HUES64 (cell line): ENCODE data around the gene PAX5.

Source experiments
- H3K27ac ChIP-seq: 2 replicates; pipeline ENCODE4 v1.7.0; 2013; ENCODE audit warnings: low read depth, low read length, inconsistent platforms
- H3K27me3 ChIP-seq: 2 replicates; pipeline ENCODE4 v1.6.1; 2013; ENCODE audit warnings: mild to moderate bottlenecking, low read length; ENCODE audit not compliant: insufficient read depth
- H3K36me3 ChIP-seq: 2 replicates; pipeline ENCODE4 v1.6.1; 2013; ENCODE audit warnings: mild to moderate bottlenecking, low read length; ENCODE audit not compliant: insufficient read depth
- H3K4me1 ChIP-seq: 2 replicates; pipeline ENCODE4 v1.6.1; 2013; ENCODE audit warnings: mild to moderate bottlenecking, low read length, moderate library complexity; ENCODE audit not compliant: insufficient read depth
- H3K4me3 ChIP-seq: 2 replicates; pipeline ENCODE4 v1.5.1; 2013; ENCODE audit warnings: mild to moderate bottlenecking, low read length, moderate library complexity
- H3K9ac ChIP-seq: 2 replicates; pipeline ENCODE4 v1.6.1; 2013; ENCODE audit warnings: mild to moderate bottlenecking, low read depth, low read length
- H3K9me3 ChIP-seq: 2 replicates; pipeline ENCODE4 v1.6.1; 2013; ENCODE audit warnings: low read depth, low read length; ENCODE audit not compliant: insufficient read depth
- WGBS: fragments of 150-250, 120-280 bp; methylation state at CpG from one replicate; pipeline ENCODE4 v1.1.7; 2013; ENCODE audit warnings: missing lambda C conversion rate; 5-methylcytosine and 5-hydroxymethylcytosine counted together

PAX5 gene

DNA sequence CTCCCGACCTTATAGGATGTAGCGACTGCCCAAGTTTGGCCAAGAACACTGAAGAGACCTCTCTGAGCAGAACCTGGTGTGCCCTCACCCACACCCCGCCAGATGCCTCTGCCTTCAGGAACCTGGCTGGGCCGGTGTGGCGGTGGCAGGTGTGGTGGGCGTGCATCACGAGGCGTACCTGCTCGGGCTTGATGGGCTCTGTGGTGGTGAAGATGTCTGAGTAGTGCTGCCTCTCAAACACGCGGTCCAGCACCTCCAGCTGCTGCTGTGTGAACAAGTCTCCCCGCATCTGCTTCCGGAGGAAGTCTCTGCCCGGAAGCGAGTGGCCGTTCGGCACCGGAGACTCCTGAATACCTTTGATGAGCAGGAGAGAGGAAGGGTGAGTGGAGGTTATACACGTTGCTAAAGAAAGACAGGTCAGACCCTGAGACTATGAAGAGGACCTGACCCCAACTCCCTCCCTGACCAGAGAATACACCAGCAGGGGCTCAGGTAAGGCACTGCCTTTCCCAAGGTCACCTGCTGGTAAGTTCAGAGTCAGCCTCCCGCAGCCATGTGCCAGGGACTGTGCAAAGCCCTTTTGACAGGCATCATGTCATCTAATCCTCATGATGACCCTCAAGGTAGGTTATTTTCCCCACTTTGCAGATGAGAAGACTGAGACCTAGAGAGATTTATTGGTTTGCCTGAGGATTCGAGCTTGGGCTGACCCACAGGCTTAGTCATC lies 67.5 kb downstream of the PAX5 start:
- H3K36me3 ChIP-seq: no peaks in the 10 kb centered on the region
- H3K4me1 ChIP-seq: no peaks in the 10 kb centered on the region
- no peaks in the 10 kb centered on the region for H3K9me3 ChIP-seq
- 93% methylated on average over 21 of the region's 21 CpGs for WGBS
- H3K4me3 ChIP-seq: no peak overlapping the region
- H3K27me3 ChIP-seq: no peaks in the 10 kb centered on the region
- no peak overlapping the region for H3K9ac ChIP-seq
- no peak overlapping the region for H3K27ac ChIP-seq

DNA sequence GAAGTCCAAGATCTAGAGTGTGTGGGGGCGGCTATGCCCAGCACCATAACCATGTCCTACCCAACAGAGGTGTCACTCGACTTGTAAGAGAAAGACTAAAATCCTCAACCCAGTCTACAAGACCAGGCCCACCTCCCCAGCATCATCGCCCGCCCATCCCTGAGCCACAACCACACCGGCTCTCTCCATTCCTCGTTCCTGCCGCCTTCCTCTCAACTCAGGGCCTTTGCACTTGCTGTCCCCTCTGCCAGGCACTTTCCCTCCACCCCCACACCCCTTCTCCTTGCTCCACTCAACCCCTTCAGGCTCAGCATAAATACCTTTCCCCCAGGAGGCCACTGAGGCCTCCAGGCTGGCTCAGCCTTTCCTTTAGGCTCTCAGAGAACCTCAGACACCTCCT lies 69.3 kb downstream of the PAX5 start:
- H3K4me3 ChIP-seq: no peak overlapping the region
- 91% methylated on average over 7 of the region's 7 CpGs for WGBS
- H3K9ac ChIP-seq: no peak overlapping the region
- no peaks in the 10 kb centered on the region for H3K4me1 ChIP-seq
- H3K27me3 ChIP-seq: no peaks in the 10 kb centered on the region
- no peaks in the 10 kb centered on the region for H3K9me3 ChIP-seq
- H3K27ac ChIP-seq: no peak overlapping the region
- H3K36me3 ChIP-seq: no peaks in the 10 kb centered on the region

DNA sequence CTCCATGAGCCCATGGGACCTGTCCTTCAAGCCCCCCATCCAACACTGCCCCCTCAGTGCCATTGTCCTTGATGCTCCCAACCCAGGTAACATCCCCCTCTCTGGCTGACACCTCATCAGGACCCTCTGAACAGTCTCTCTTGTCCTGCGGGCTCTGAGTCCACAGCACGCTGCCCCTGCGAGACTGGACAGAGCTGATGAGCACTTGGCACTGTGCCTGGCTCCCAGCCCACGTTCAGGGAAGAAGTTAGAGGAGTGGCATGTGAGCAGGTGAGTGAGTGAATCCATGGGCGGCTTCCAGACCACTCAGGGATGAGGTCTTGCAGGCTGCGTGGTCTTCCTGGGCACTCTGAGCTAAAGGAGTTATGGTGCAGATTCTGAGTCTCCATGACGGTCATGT lies 70.7 kb downstream of the PAX5 start:
- Histone ChIP-seq H3K4me1 (no peaks in the 10 kb centered on the region), H3K9me3 (no peaks in the 10 kb centered on the region), H3K27ac (no peak overlapping the region), H3K9ac (no peak overlapping the region), H3K36me3 (no peaks in the 10 kb centered on the region), H3K27me3 (no peaks in the 10 kb centered on the region), H3K4me3 (no peak overlapping the region)
- WGBS: 92% methylated on average over 7 of the region's 7 CpGs

DNA sequence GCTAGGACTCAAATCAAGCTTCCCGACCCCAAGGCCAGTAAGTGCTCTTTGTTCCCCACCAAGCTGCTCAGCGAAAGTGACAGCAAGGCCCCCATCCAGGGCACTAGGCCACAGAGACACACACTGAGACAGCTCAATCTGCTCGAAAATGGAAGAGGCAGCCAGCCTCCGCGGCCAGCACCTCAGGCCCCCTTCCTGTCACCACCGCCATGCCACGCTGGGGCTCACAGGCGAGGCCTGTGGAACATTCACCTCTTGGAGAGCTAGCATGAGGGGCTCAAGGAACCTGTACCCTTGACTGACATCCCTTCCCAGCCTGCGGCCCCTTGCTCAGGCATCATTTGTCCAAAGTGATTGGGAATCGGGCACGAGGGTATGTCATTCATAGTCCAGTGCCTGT lies 71.4 kb downstream of the PAX5 start:
- H3K4me1 ChIP-seq: no peaks in the 10 kb centered on the region
- H3K36me3 ChIP-seq: no peaks in the 10 kb centered on the region
- no peak overlapping the region for H3K9ac ChIP-seq
- H3K4me3 ChIP-seq: no peak overlapping the region
- WGBS: 93% methylated on average over 11 of the region's 11 CpGs
- no peak overlapping the region for H3K27ac ChIP-seq
- H3K27me3 ChIP-seq: no peaks in the 10 kb centered on the region
- no peaks in the 10 kb centered on the region for H3K9me3 ChIP-seq

DNA sequence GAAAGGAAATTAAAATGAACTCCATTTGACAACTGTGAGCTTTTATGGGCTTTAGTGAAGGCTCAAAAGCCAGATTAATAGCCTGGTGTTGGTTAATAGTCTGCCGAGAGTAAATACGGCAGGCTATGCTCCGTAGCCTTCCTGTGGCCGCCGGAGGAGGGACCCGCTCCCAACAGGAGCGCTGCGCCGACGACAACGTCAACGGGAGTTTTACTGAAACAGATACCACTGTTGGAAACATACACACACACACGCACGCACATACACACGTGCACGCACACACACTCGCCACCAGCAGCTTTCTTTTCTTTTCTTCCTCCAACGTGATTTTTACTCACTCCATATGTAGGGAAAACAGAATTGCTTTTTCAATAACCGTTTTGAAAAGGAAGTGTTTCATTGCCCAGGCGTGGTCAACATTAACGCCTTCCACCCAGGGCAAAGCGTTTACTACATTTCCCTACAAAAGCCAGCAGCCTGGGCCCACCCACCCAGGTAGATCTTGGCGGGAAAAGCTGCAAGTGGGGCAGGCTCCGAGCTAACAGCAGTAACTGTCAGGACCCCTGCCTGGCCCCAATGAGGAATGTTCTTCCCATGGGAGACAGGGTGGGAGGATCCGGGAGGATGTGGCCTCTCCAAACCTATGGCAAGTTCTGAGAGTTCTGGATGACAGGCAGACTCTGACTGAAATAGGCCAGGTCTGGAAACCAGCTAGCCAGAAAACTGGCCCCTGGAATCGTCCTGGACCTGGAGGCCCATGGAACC lies 72.3 kb downstream of the PAX5 start:
- H3K36me3 ChIP-seq: no peaks in the 10 kb centered on the region
- H3K9me3 ChIP-seq: no peaks in the 10 kb centered on the region
- no peaks in the 10 kb centered on the region for H3K27me3 ChIP-seq
- 84% methylated on average over 26 of the region's 26 CpGs for WGBS
- no peak overlapping the region for H3K27ac ChIP-seq
- no peak overlapping the region for H3K4me3 ChIP-seq
- no peak overlapping the region for H3K9ac ChIP-seq
- no peaks in the 10 kb centered on the region; the same call in 1 of the 2 replicates for H3K4me1 ChIP-seq

DNA sequence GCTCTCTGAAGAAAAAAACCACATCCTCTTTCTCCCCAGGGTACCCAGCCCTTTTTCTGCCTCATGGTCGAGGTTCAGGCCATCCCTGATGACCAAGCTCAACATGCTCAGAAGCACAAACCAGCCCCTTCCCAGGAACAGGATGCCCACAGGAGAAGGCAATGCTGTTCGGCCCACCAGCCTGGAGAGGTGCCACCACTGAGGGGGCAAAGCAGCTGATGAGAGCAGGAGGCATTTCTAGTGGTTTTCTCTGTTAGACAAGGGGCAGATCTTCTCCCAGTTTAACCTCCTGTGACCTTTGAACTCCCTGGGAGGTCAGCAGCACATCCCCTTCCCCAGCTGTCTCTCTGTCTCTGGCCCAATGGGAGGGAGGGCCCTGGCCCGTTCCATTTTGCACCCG lies 73.0 kb downstream of the PAX5 start:
- Histone ChIP-seq H3K27ac (no peak overlapping the region), H3K4me1 (peaks cover 3% of the 10 kb centered on the region; the same call in 1 of the 2 replicates), H3K9me3 (no peaks in the 10 kb centered on the region), H3K9ac (no peak overlapping the region), H3K4me3 (no peak overlapping the region), H3K36me3 (no peaks in the 10 kb centered on the region), H3K27me3 (no peaks in the 10 kb centered on the region)
- WGBS: 94% methylated on average over 4 of the region's 4 CpGs

DNA sequence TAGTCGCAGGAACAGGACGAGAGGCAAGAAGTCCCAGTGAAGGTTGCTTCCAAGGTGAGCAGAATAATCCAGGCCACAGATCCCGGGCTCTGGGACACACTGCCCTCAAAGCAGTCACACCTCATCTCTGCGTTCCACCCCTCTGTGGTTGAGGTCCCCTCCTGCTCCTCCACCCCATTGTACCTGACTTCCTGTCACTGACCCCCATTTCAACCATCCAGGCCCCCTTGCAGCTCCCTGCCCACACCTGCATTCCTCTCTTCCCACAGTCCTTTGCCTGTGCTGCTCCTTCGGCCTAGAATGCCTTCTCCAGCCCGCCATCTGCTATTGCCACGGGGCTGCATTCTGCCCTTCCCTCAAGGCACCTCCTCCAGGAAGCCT lies 73.5 kb downstream of the PAX5 start:
- Histone ChIP-seq H3K27me3 (no peaks in the 10 kb centered on the region), H3K36me3 (no peaks in the 10 kb centered on the region), H3K9ac (no peak overlapping the region), H3K4me1 (peaks cover 7% of the 10 kb centered on the region; the same call in 1 of the 2 replicates), H3K27ac (no peak overlapping the region), H3K4me3 (no peak overlapping the region), H3K9me3 (no peaks in the 10 kb centered on the region)
- WGBS: 94% methylated on average over 7 of the region's 7 CpGs

DNA sequence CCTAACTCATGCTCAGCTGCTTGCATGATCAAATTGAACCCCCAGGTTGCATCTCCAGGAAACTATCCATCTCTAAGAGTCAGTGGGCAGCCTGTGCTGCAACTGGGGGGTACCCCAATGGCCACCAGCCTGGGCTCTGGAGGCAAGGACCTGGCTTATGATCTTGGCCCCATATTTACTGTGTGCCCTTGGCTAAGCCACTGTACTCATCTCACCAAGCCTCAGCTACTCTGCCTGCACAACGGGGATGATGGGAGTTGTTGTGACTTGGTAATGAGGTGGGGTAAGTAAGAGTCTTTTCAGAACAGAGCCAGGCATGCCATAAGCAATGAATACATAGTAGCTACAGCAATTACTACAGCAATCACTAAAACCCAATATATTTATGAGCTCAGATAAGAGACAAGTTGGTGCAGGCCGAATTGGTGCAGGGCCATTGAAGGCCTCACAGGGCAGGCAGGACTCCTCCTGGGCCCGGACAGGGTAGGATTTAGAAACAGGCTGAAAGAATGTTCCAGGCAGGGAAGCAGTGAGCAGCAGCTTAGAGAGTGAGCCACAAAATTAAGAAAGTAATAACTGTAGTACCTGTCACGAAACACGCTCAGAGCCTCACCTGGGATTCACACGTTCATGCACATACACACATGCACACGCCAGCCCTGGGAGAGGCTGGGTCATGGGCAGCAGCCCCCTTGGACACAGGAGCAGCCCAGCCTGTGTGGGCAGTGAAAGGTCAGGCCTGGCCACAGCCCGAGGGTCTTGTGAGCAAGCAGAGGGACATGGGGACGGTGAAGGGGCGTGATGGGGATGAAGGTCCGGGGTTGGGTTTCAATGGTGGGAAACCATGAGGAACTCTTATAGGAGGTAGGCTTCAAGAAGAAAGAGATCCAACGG lies 74.1 kb downstream of the PAX5 start:
- peaks cover 7% of the 10 kb centered on the region; the same call in 1 of the 2 replicates for H3K4me1 ChIP-seq
- H3K27ac ChIP-seq: no peak overlapping the region
- no peaks in the 10 kb centered on the region for H3K36me3 ChIP-seq
- no peak overlapping the region for H3K4me3 ChIP-seq
- H3K9ac ChIP-seq: no peak overlapping the region
- no peaks in the 10 kb centered on the region for H3K9me3 ChIP-seq
- no peaks in the 10 kb centered on the region for H3K27me3 ChIP-seq
- 94% methylated on average over 11 of the region's 12 CpGs for WGBS

DNA sequence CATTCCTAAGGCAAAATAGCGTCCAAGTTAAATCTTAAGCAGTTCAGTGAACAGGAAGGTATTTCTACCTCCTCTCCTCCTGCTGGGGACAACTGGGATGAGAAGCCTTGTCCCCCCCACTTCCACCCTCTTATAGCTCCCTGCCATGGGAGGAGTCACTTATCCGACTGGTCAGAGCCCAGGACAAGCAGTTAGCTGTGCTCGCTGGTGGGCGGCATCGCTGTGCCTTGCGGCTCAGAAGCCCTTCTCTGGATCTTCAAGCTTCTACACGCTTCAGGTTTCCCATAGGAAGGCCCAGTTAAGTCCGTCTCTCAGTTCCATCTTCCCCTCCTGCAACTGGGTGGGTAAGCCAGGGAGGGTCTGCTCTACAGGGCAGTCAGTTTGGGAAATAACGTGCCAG lies 77.2 kb downstream of the PAX5 start:
- Histone ChIP-seq H3K27me3 (no peaks in the 10 kb centered on the region), H3K9ac (no peak overlapping the region), H3K4me3 (no peak overlapping the region), H3K36me3 (no peaks in the 10 kb centered on the region), H3K4me1 (peaks cover 7% of the 10 kb centered on the region; the same call in 1 of the 2 replicates), H3K27ac (no peak overlapping the region), H3K9me3 (no peaks in the 10 kb centered on the region)
- WGBS: 84% methylated on average over 9 of the region's 9 CpGs

DNA sequence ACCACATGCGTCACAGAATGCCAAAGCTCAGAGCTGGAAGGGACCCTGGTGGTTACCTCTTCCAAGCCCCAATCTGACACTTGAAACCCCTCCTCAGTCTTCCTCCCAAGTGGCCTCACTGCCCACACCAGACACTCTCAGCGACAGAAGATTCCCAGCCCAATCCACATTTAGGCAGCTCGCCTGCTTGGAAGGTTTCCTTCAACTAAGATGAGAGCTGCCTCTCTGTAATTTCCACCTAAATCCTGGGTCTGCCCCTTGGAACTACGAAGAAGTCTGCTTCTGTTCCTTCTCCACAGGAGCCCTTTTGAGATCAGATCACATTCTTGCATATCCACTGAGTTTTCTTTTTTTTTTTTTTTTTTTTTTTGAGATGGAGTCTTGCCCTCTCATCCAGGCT lies 83.7 kb downstream of the PAX5 start:
- Histone ChIP-seq H3K9ac (no peak overlapping the region), H3K27me3 (no peaks in the 10 kb centered on the region), H3K4me1 (peaks cover 5% of the 10 kb centered on the region; the same call in 1 of the 2 replicates), H3K4me3 (no peak overlapping the region), H3K27ac (no peak overlapping the region), H3K9me3 (no peaks in the 10 kb centered on the region), H3K36me3 (no peaks in the 10 kb centered on the region)
- 46% methylated on average over 4 of the region's 4 CpGs for WGBS

DNA sequence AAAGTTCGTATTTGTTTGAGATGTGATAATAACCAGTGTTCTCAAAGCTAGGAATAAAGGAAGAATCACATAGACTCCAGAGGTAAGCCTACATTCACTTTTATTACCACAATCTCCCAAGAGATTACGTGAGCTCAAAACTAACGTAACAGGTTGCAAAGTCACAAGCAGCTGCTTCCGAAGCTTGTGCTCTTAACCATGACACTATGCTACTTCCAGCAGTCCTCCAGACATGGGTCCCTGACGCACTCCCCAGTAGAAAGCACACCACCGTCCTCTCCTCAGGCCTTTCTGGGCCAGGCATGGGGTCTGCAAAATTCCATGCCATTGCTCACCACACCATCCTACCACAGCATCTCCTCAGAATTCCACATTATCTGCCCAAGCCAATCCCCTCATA lies 84.6 kb downstream of the PAX5 start:
- no peaks in the 10 kb centered on the region for H3K36me3 ChIP-seq
- H3K4me3 ChIP-seq: no peak overlapping the region
- no peak overlapping the region for H3K9ac ChIP-seq
- 91% methylated on average over 5 of the region's 6 CpGs for WGBS
- no peaks in the 10 kb centered on the region for H3K9me3 ChIP-seq
- no peaks in the 10 kb centered on the region for H3K27me3 ChIP-seq
- peaks cover 5% of the 10 kb centered on the region; the same call in 1 of the 2 replicates for H3K4me1 ChIP-seq
- H3K27ac ChIP-seq: no peak overlapping the region
